MCF 10A (cell line): ENCODE data around the gene URAD. TPM values are rescaled to one million over a fixed set of nuclear protein-coding genes. Genes with fewer than 3 reads are reported as not detected.

Source experiments
- BruUV-seq: library from RNA; stranded (reverse); fragments of 400-500 nt; replicated peaks from 2 replicates; lab custom pipeline; 2021; lab: Mats Ljungman, UMichigan
- CTCF ChIA-PET: fragments of 300-600 bp; sonication (Branson Sonifier 250); formaldehyde crosslinking; extraction: SDS; loops from one replicate; lab custom pipeline; 2021; ENCODE audit warnings: antibody characterized with exemption, inconsistent platforms; lab: Yijun Ruan, JAX
- POLR2A ChIA-PET: fragments of 300-600, 350-650 bp; sonication (Branson Sonifier 250); formaldehyde crosslinking; extraction: SDS; loops from one replicate; lab custom pipeline; 2020; ENCODE audit warnings: antibody characterized with exemption, inconsistent platforms; lab: Yijun Ruan, JAX
- DNase-seq: peaks from one replicate; pipeline ENCODE4 v3.0.0-alpha.2; 2018; ENCODE audit not compliant: unreplicated experiment
- H3K27ac Mint-ChIP-seq: one replicate; pipeline ENCODE4 v1.8.0; 2022; ENCODE audit warnings: mild to moderate bottlenecking, low read depth, mixed read lengths; ENCODE audit not compliant: unreplicated experiment
- H3K27me3 Mint-ChIP-seq: one replicate; pipeline ENCODE4 v1.8.0; 2022; ENCODE audit warnings: mixed read lengths; ENCODE audit not compliant: insufficient read depth, unreplicated experiment
- H3K36me3 Mint-ChIP-seq: one replicate; pipeline ENCODE4 v1.8.0; 2022; ENCODE audit warnings: mild to moderate bottlenecking, moderate library complexity, mixed read lengths; ENCODE audit not compliant: insufficient read depth, unreplicated experiment
- H3K4me1 Mint-ChIP-seq: one replicate; pipeline ENCODE4 v1.8.0; 2022; ENCODE audit warnings: mixed read lengths; ENCODE audit not compliant: insufficient read depth, unreplicated experiment
- H3K4me3 Mint-ChIP-seq: one replicate; pipeline ENCODE4 v1.8.0; 2022; ENCODE audit warnings: mild to moderate bottlenecking, moderate library complexity, mixed read lengths; ENCODE audit not compliant: unreplicated experiment
- H3K9me3 Mint-ChIP-seq: one replicate; pipeline ENCODE4 v1.8.0; 2022; ENCODE audit warnings: mixed read lengths; ENCODE audit not compliant: unreplicated experiment
- CTCF ChIP-seq: fragments of 200-600 bp; IDR thresholded peaks from one replicate; pipeline ENCODE4 v1.8.0; 2022; ENCODE audit warnings: antibody characterized with exemption, mild to moderate bottlenecking; ENCODE audit not compliant: unreplicated experiment
- intact Hi-C: fragments of 100-400 bp; cut with micrococcal nuclease; formaldehyde crosslinking; loops from 2 replicates; pipeline ENCODE4 v1.14.1; 2022
- total RNA-seq: library from RNA; stranded (reverse); gene quantifications from 2 replicates; pipeline ENCODE4 v1.2.3, GENCODE V29; 2022

URAD gene
- total RNA-seq, 1 experiment from 2014 or later: not detected

GRCh38 chr13:28031896-28032288, 43.4 kb upstream of the URAD start:
- intact Hi-C loops: no loop called here
- no peak overlapping the region for H3K27ac Mint-ChIP-seq
- TF ChIP-seq CTCF: no peak
- H3K9me3 Mint-ChIP-seq: no peaks in the 10 kb centered on the region
- no TSS peak for BruUV-seq
- no peaks in the 10 kb centered on the region for H3K27me3 Mint-ChIP-seq
- POLR2A ChIA-PET: no interaction called here
- no peak for DNase-seq
- H3K4me3 Mint-ChIP-seq: no peak overlapping the region
- H3K36me3 Mint-ChIP-seq: no peaks in the 10 kb centered on the region
- CTCF ChIA-PET: no interaction called here
- peaks cover 7% of the 10 kb centered on the region for H3K4me1 Mint-ChIP-seq

GRCh38 chr13:28031220-28031895, 42.9 kb upstream of the URAD start:
- POLR2A ChIA-PET: interaction anchor here (1.0 kb wide), 1 partner anchor 106 kb away, joined by 3 read pairs; no protein-coding TSS in a partner anchor
- no TSS peak for BruUV-seq
- peak; percentile 4 for DNase-seq
- H3K4me1 Mint-ChIP-seq: peaks cover 7% of the 10 kb centered on the region
- no peak overlapping the region for H3K27ac Mint-ChIP-seq
- no peak overlapping the region for H3K4me3 Mint-ChIP-seq
- CTCF ChIA-PET: no interaction called here
- no peak for TF ChIP-seq CTCF
- no peaks in the 10 kb centered on the region for H3K9me3 Mint-ChIP-seq
- H3K36me3 Mint-ChIP-seq: no peaks in the 10 kb centered on the region
- no peaks in the 10 kb centered on the region for H3K27me3 Mint-ChIP-seq
- intact Hi-C loops: no loop called here

- H3K27ac Mint-ChIP-seq: no peak overlapping the region
- ChIA-PET POLR2A (no interaction called here), CTCF (interaction anchor here (0.5 to 1.0 kb wide), 2 partner anchors 67 to 197 kb away, joined by 3 read pairs; no protein-coding TSS in a partner anchor)
- no peaks in the 10 kb centered on the region for H3K27me3 Mint-ChIP-seq
- no peak for DNase-seq
- H3K36me3 Mint-ChIP-seq: no peaks in the 10 kb centered on the region
- intact Hi-C loops: no loop called here
- no peaks in the 10 kb centered on the region for H3K9me3 Mint-ChIP-seq
- H3K4me1 Mint-ChIP-seq: no peaks in the 10 kb centered on the region
- no TSS peak for BruUV-seq
- no peak for TF ChIP-seq CTCF
- H3K4me3 Mint-ChIP-seq: no peak overlapping the region
Measured at GRCh38 chr13:28027607-28028364, 39.3 kb upstream of the URAD start.

GRCh38 chr13:28027071-28027470, 38.6 kb upstream of the URAD start:
- BruUV-seq: no TSS peak
- Mint-ChIP-seq H3K27me3 (no peaks in the 10 kb centered on the region), H3K4me1 (no peaks in the 10 kb centered on the region), H3K9me3 (no peaks in the 10 kb centered on the region), H3K4me3 (no peak overlapping the region), H3K36me3 (no peaks in the 10 kb centered on the region), H3K27ac (no peak overlapping the region)
- no peak for DNase-seq
- POLR2A ChIA-PET: no interaction called here
- CTCF ChIA-PET: interaction anchor here (1.2 kb wide), 1 partner anchor 665 kb away, joined by 3 read pairs; no protein-coding TSS in a partner anchor
- no peak for TF ChIP-seq CTCF
- intact Hi-C loops: no loop called here
